GM23338 (cell line): Measurements from ENCODE around the gene CAMSAP2.

Experiments used
- CREB1 ChIP-seq: fragments of 250-450 bp; sonication (Bioruptor Pico); IDR thresholded peaks from 2 replicates; pipeline ENCODE4 v1.5.0; 2020; ENCODE audit warnings: low read depth, mild to moderate bottlenecking, moderate library complexity
- CTCF ChIP-seq, 2 experiments: fragments of 200-600 bp in 1 of 2; sonication (generic) in 1 of 2; conservative IDR thresholded peaks; 2 replicates each; pipeline versions ENCODE4 v1.5.1 to v1.6.1; 2016 to 2017; ENCODE audit warnings: antibody characterized with exemption in 2 of 2, low read depth in 2 of 2, mild to moderate bottlenecking in 2 of 2, moderate library complexity in 1 of 2
- ETS1 ChIP-seq: IDR thresholded peaks from 2 replicates; pipeline ENCODE4 v1.6.1; 2016; ENCODE audit warnings: antibody characterized with exemption
- EZH2 ChIP-seq: fragments of 200-600 bp; sonication (generic); IDR thresholded peaks from one replicate; pipeline ENCODE4 v1.8.0; 2017; ENCODE audit warnings: antibody characterized with exemption, mild to moderate bottlenecking, low read depth; ENCODE audit not compliant: unreplicated experiment
- EZH2phosphoT487 ChIP-seq: fragments of 200-600 bp; sonication (generic); IDR thresholded peaks from one replicate; pipeline ENCODE4 v1.8.1; 2018; ENCODE audit warnings: antibody characterized with exemption; ENCODE audit not compliant: unreplicated experiment
- JUNB ChIP-seq: IDR thresholded peaks from one replicate; pipeline ENCODE4 v1.6.1; 2016; ENCODE audit warnings: antibody characterized with exemption; ENCODE audit not compliant: unreplicated experiment
- NANOG ChIP-seq: IDR thresholded peaks from 2 replicates; pipeline ENCODE4 v1.6.1; 2016; ENCODE audit warnings: antibody characterized with exemption, borderline replicate concordance
- POLR2AphosphoS5 ChIP-seq: IDR thresholded peaks from 2 replicates; pipeline ENCODE4 v1.6.1; 2016; ENCODE audit warnings: antibody characterized with exemption, low read depth
- REST ChIP-seq: IDR thresholded peaks from one replicate; pipeline ENCODE4 v1.6.1; 2018; ENCODE audit warnings: antibody characterized with exemption; ENCODE audit not compliant: unreplicated experiment
- STAT1 ChIP-seq: IDR thresholded peaks from one replicate; pipeline ENCODE4 v1.6.1; 2016; ENCODE audit warnings: antibody characterized with exemption; ENCODE audit not compliant: unreplicated experiment
- ZNF114 ChIP-seq: fragments of 250-450 bp; sonication (Bioruptor Pico); IDR thresholded peaks from 2 replicates; pipeline ENCODE4 v1.5.0; 2020; ENCODE audit warnings: mild to moderate bottlenecking, moderate library complexity
- ZNF331 ChIP-seq: fragments of 250-450 bp; sonication (Bioruptor Pico); IDR thresholded peaks from 2 replicates; pipeline ENCODE4 v1.5.0; 2020; ENCODE audit warnings: low read depth, mild to moderate bottlenecking, moderate library complexity
- ZNF462 ChIP-seq: fragments of 250-450 bp; sonication (Bioruptor Pico); IDR thresholded peaks from 2 replicates; pipeline ENCODE4 v1.5.0; 2020; ENCODE audit warnings: mild to moderate bottlenecking, moderate library complexity

GRCh38 chr1:200900877-200901276, 162.2 kb downstream of the CAMSAP2 start:
- TF ChIP-seq CTCF (conservative IDR thresholded peaks at IDR 0.05; ENCODE audit: low read depth in 2 of 2) (no peak), REST (no peak), POLR2AphosphoS5 (no peak), EZH2 (no peak), NANOG (no peak), STAT1 (no peak), EZH2phosphoT487 (no peak), JUNB (no peak), ZNF462 (no peak), CREB1 (CRISPR knock-in tag) (no peak), ETS1 (no peak), ZNF114 (CRISPR knock-in tag) (no peak), ZNF331 (CRISPR knock-in tag) (no peak)
